Brain microvascular endothelial cell (primary cell): ENCODE results near the gene CLSTN2.

Experiments used
- DNase-seq: peaks from one replicate; pipeline ENCODE4 v3.0.0-alpha.2; 2020
- H3K27ac ChIP-seq: fragments of 250-450 bp; sonication (Bioruptor Pico); 2 replicates; pipeline ENCODE4 v1.5.1; 2020; ENCODE audit warnings: mild to moderate bottlenecking, moderate library complexity
- H3K27me3 ChIP-seq: fragments of 250-450 bp; sonication (Bioruptor Pico); replicated peaks from 2 replicates; pipeline ENCODE4 v1.5.1; 2020; ENCODE audit warnings: mild to moderate bottlenecking
- H3K36me3 ChIP-seq: fragments of 250-450 bp; sonication (Bioruptor Pico); replicated peaks from 2 replicates; pipeline ENCODE4 v1.5.1; 2020; ENCODE audit warnings: mild to moderate bottlenecking
- H3K4me3 ChIP-seq: 2 replicates; pipeline ENCODE4 v1.5.1; 2011; ENCODE audit warnings: low read depth, mild to moderate bottlenecking, control low read depth, low read length, moderate library complexity
- CTCF ChIP-seq: IDR thresholded peaks from 2 replicates; pipeline ENCODE4 v1.5.1; 2011; ENCODE audit warnings: low read depth, mild to moderate bottlenecking, moderate library complexity, low read length, control low read depth, inconsistent platforms; ENCODE audit errors: missing control alignments
- in situ Hi-C: cut with HindIII; loops from 2 replicates; pipeline ENCODE4 v1.10.0; 2017; ENCODE audit warnings: low sequenced_read_pairs, low pct_ligation_motif_present

Gene CLSTN2

GRCh38 chr3:140051019-140051957 lies 116.3 kb downstream of the CLSTN2 start:
- in situ Hi-C loops = no loop called here

GRCh38 chr3:140052771-140053702 lies 118.1 kb downstream of the CLSTN2 start:
- TF ChIP-seq CTCF = no peak
- Histone ChIP-seq H3K4me3 (no peak overlapping the region), H3K27me3 (no peaks in the 10 kb centered on the region), H3K27ac (no peak overlapping the region), H3K36me3 (no peaks in the 10 kb centered on the region)
- no peak for DNase-seq
- in situ Hi-C loops = no loop called here

More at GRCh38 chr3:140051019-140051957, 116.3 kb downstream of the CLSTN2 start:
- Histone ChIP-seq H3K36me3 (no peaks in the 10 kb centered on the region), H3K27ac (no peak overlapping the region), H3K27me3 (no peaks in the 10 kb centered on the region), H3K4me3 (no peak overlapping the region)
- DNase-seq = no peak
- TF ChIP-seq CTCF = peak; percentile 56

- Histone ChIP-seq H3K36me3 (no peaks in the 10 kb centered on the region), H3K27ac (no peak overlapping the region), H3K27me3 (no peaks in the 10 kb centered on the region), H3K4me3 (no peak overlapping the region)
- TF ChIP-seq CTCF = no peak
- in situ Hi-C loops = no loop called here
- no peak for DNase-seq
Measured at GRCh38 chr3:140053794-140054193, 118.8 kb downstream of the CLSTN2 start.

- no peak for TF ChIP-seq CTCF
- DNase-seq = no peak
- in situ Hi-C loops = no loop called here
- Histone ChIP-seq H3K36me3 (no peaks in the 10 kb centered on the region), H3K27me3 (no peaks in the 10 kb centered on the region), H3K27ac (no peak overlapping the region), H3K4me3 (no peak overlapping the region)
Measured at GRCh38 chr3:140055092-140055791, 120.3 kb downstream of the CLSTN2 start.

- in situ Hi-C loops = no loop called here
- DNase-seq = no peak
- Histone ChIP-seq H3K4me3 (no peak overlapping the region), H3K27me3 (no peaks in the 10 kb centered on the region), H3K27ac (no peak overlapping the region), H3K36me3 (no peaks in the 10 kb centered on the region)
- TF ChIP-seq CTCF = no peak
Measured at GRCh38 chr3:140056047-140056446, 121.1 kb downstream of the CLSTN2 start.
